Measurements from ENCODE around the gene AMER2.
"Not testable (repeated sequence)": the region's sequence is repeated elsewhere in the genome, so short reads cannot be mapped to it uniquely, and the experiment has no call there.

Gene AMER2

DNA sequence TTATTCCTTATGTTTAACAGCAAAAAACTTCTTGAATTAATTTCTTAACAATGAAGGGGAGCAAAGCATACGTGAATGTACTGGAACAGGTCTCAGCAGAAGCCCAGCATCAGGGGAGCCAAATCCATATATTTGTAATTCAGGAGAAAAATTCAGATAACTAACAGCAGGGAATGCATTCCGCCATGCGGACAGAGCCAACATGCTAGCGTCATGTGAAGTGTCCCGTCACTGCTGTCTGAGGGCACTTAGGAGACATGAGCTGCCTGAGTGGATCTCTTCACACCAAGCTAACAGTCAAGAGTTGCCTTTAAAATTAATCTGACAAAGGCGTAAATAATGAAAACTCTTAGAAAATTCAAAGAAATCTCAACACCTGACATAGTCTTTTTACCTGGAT, 6.4 kb downstream of the AMER2 start:
- no peak for DNase-seq (ENCODE audit: low read depth, low spot score)
- TF ChIP-seq CTCF (IDR thresholded peaks at IDR 0.05; ENCODE audit: low read depth, low read length): no peak
- no peak overlapping the region for H3K4me3 ChIP-seq (ENCODE audit: low read depth, low read length)
- in situ Hi-C loops (cut with HindIII; ENCODE audit: low sequenced_read_pairs): no loop called here

DNA sequence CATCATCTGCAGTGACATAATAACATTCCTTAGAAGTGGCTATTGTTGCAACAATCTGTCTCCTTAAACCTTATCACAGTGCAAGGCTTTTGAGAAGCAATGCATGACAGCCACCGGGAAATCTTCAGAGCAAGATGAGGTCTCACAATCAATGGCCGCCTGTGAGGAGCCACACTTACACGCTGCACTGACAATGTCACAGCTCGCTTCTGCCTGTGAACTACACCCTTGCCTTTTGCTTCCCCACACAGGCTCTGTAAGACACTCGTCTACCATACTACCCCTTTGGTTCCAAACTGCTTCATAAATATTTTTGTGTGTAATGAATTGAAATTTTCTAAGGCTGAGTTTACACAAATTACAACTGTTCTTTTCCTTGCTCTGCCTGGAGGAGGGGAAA, 6.9 kb downstream of the AMER2 start:
- in situ Hi-C loops (cut with HindIII; ENCODE audit: low sequenced_read_pairs); H3K4me3 ChIP-seq (ENCODE audit: low read depth, low read length); DNase-seq (ENCODE audit: low read depth, low spot score): not testable (repeated sequence)

- in situ Hi-C loops (cut with HindIII; ENCODE audit: low sequenced_read_pairs): no loop called here
- DNase-seq (ENCODE audit: low read depth, low spot score): no peak
- TF ChIP-seq CTCF (IDR thresholded peaks at IDR 0.05; ENCODE audit: low read depth, low read length): no peak
- H3K4me3 ChIP-seq (ENCODE audit: low read depth, low read length): no peak overlapping the region
Observed at GRCh38 chr13:25157681-25158080, 14.4 kb downstream of the AMER2 start.

DNA sequence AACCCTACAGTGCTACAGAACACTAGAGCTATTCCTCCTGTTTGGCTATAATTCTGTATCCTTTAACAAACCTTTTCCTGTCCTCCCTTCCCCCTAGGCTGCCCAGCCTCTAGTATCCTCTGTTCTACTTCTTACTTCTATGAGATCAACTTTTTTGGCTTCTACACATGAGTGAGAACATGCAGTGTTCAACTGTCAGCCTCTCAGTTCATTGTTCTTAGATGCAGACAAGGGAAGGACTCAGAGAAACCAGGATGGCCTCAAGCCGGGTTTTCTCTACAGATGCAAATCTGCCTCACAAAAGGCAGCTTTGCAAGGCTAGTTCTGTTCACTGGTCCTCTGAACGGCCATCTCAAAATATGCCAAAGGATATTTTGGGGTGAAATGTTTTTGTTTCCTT, 18.4 kb downstream of the AMER2 start:
- H3K4me3 ChIP-seq (ENCODE audit: low read depth, low read length): no peak overlapping the region
- no peak for TF ChIP-seq CTCF (IDR thresholded peaks at IDR 0.05; ENCODE audit: low read depth, low read length)
- in situ Hi-C loops (cut with HindIII; ENCODE audit: low sequenced_read_pairs): no loop called here

DNA sequence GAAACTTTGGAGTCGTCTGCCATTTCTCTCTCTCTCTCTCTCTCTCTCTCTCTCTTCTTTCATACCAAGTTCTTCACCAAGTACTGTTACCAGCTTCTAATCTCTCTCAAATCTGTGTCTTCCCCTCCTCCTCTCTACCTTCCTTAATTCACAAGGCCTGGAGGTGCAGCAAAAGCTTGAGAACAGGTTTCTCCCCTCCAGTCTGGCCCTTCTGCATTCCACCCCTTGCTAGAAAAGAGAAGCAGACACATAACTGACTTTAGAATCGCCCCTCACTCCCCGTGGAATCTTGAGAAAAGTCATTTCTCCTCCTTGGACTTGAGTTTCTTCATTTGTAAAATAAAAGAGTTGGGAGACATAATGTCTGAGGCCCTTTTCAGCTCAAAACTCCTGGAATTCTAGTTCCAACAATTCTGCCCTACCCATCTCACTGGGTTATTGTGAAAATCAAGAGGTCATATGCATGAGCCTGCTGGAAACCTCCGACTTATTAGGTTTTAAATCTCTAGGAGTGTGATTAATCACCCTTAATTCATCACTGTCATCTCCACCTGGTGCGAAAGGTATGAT, 20.4 kb downstream of the AMER2 start:
- TF ChIP-seq CTCF (IDR thresholded peaks at IDR 0.05; ENCODE audit: low read depth, low read length): no peak
- no peak for DNase-seq (ENCODE audit: low read depth, low spot score)
- in situ Hi-C loops (cut with HindIII; ENCODE audit: low sequenced_read_pairs): no loop called here
- H3K4me3 ChIP-seq (ENCODE audit: low read depth, low read length): no peak overlapping the region

More for the DNA sequence above, 18.4 kb downstream of the AMER2 start:
- no peak for DNase-seq (ENCODE audit: low read depth, low spot score)

- TF ChIP-seq CTCF (IDR thresholded peaks at IDR 0.05; ENCODE audit: low read depth, low read length): no peak
- DNase-seq (ENCODE audit: low read depth, low spot score): no peak
- no peak overlapping the region for H3K4me3 ChIP-seq (ENCODE audit: low read depth, low read length)
- in situ Hi-C loops (cut with HindIII; ENCODE audit: low sequenced_read_pairs): no loop called here
Observed at GRCh38 chr13:25149711-25150110, 22.4 kb downstream of the AMER2 start.

GRCh38 chr13:25148402-25148771, 23.7 kb downstream of the AMER2 start:
- H3K4me3 ChIP-seq (ENCODE audit: low read depth, low read length): no peak overlapping the region
- in situ Hi-C loops (cut with HindIII; ENCODE audit: low sequenced_read_pairs): no loop called here
- TF ChIP-seq CTCF (IDR thresholded peaks at IDR 0.05; ENCODE audit: low read depth, low read length): no peak
- no peak for DNase-seq (ENCODE audit: low read depth, low spot score)
